Ovary (tissue), 10 donors: ENCODE measurements around the gene PRICKLE4. TPM values are rescaled to one million over a fixed set of nuclear protein-coding genes. Genes with fewer than 3 reads are reported as not detected.
A peak's percentile ranks its signal among the peaks of the same experiment; 100 is the strongest.

Experiments used
- DNase-seq, 5 donors: peaks; one replicate each; pipeline ENCODE4 v3.0.0-alpha.2; 2019 to 2020
- H3K27ac ChIP-seq, 2 donors: fragments of 200-600 bp; one replicate each; pipeline versions ENCODE4 v1.5.1 to v1.8.0; 2019 to 2022
- H3K27me3 ChIP-seq: fragments of 200-600 bp; one replicate; pipeline ENCODE4 v1.8.0; 2022
- H3K36me3 ChIP-seq: fragments of 200-600 bp; sonication (generic); one replicate; pipeline ENCODE4 v1.5.1; 2019
- H3K4me1 ChIP-seq: one replicate; pipeline ENCODE4 v1.8.1; 2013; ENCODE audit warnings: mild to moderate bottlenecking, moderate library complexity; ENCODE audit not compliant: insufficient read depth
- H3K4me3 ChIP-seq: fragments of 200-600 bp; sonication (generic); one replicate; pipeline ENCODE4 v1.5.1; 2017
- H3K9me3 ChIP-seq, 2 donors: fragments of 200-600 bp in 1 of 2; sonication (generic) in 1 of 2; one replicate each; pipeline versions ENCODE4 v1.5.1 to v1.8.1; 2013 to 2019; ENCODE audit warnings: mild to moderate bottlenecking in 1 of 2, moderate library complexity in 1 of 2
- EP300 ChIP-seq: sonication (generic); formaldehyde crosslinking; IDR thresholded peaks from one replicate; pipeline ENCODE4 v1.6.1; 2017; ENCODE audit warnings: antibody characterized with exemption
- POLR2A ChIP-seq: fragments of 450-650 bp; IDR thresholded peaks from one replicate; pipeline ENCODE4 v1.6.1; 2017; ENCODE audit warnings: antibody characterized with exemption, mild to moderate bottlenecking, moderate library complexity
- WGBS, 3 donors: extraction: QIAGEN DNeasy Blood & Tissue Kit in 1 of 3; methylation state at CpG; one replicate each; pipeline versions ENCODE4 v1.1.5 to v1.1.7; 2013 to 2017; 5-methylcytosine and 5-hydroxymethylcytosine counted together
- intact Hi-C, 4 donors: fragments of 100-400 bp; cut with DNase I; formaldehyde crosslinking; loops; one replicate each; pipeline versions ENCODE4 v1.11.0 to v1.15.1; 2022 to 2023
- long read RNA-seq, 3 donors: library from polyadenylated mRNA in 2 of 3; unstranded in 2 of 3; transcript quantifications; one replicate each; pipeline ENCODE4 v2.0.0 and lab custom pipeline, GENCODE V29; 2021 to 2026
- polyA plus RNA-seq, 2 donors: library from polyadenylated mRNA; stranded (reverse); fragments of 200-250 nt in 1 of 2; fragments of 350-450 nt in 1 of 2; fragmentation: Illumina TruSeq in 1 of 2; extraction: RNeasy Lipid Tissue Mini Kit (QIAGEN cat#74804) in 1 of 2; gene quantifications; one replicate each; pipeline ENCODE4 v1.2.3, GENCODE V29; 2013 to 2014
- total RNA-seq, 7 donors: library from RNA; depleted of rRNA in 2 of 7; stranded (reverse); fragments of >200 nt in 2 of 7; fragmentation: NEBNext Ultra II Directional in 3 of 7; extraction: Animal tissue kit (Norgen Biotek cat#: 25700) in 3 of 7; gene quantifications; one replicate each; pipeline versions ENCODE4 v1.1.0 to v1.2.4, GENCODE V29; 2016 to 2023
- TF ChIP-seq, protein P1 (sequence below), 3 donors: fragments of 450-650 bp in 2 of 3; fragments of 200-600 bp in 1 of 3; IDR thresholded peaks; one replicate each; pipeline versions ENCODE4 v1.5.1 to v1.8.0; 2016 to 2022; ENCODE audit warnings: antibody characterized with exemption in 3 of 3, mild to moderate bottlenecking in 1 of 3
- donor health status: DM: no; HTN: no; CAD: no; lungs with moderate emphysema.
- donor health status: DM: no; HTN: no; CAD: no.
- donor health status: Bipolar disorder and iron deficiency.
- donor health status: DM: yes; HTN: yes; CAD: no.
- donor health status: DM: no; HTN: no; CAD: no.
- donor health status: DM: yes; HTN: yes; CAD: no.

The PRICKLE4 gene
- 1 to 10 TPM; 1.6 to 7.3 (median 3.7) TPM for total RNA-seq
- polyA plus RNA-seq, result 1 to 10 TPM; 1.5 to 3.0 TPM
- long read RNA-seq, donor 1, result 0 reads
- long read RNA-seq, donor 2, result 0 reads
- long read RNA-seq, donor 3, result 0 reads

GRCh38 chr6:41780551-41781365 is at the start of gene PRICKLE4:
Gene PRICKLE4, plus strand, starts transcription at chr6:41780782. Its CDS starts 2,692 bp downstream, at chr6:41783474.
- Histone ChIP-seq H3K4me1 (peaks cover 4% of the 10 kb centered on the region), H3K9me3 (no peaks in the 10 kb centered on the region), H3K27ac (peak within 1 kb of the TSS; percentile 26 to 65), H3K4me3 (peak within 1 kb of the TSS; percentile 75), H3K36me3 (no peaks in the 10 kb centered on the region), H3K27me3 (no peaks in the 10 kb centered on the region)
- intact Hi-C loops, result loop anchor here in 2 of 4 donors (5.0 to 10.0 kb wide), 3 partner anchors 144 to 262 kb away; partner anchors contain the start of genes BYSL (in 1 of the 2) and MED20 (in 1 of the 2)
- TF ChIP-seq POLR2A (no peak), EP300 (no peak)
- TF ChIP-seq, protein P1, sequence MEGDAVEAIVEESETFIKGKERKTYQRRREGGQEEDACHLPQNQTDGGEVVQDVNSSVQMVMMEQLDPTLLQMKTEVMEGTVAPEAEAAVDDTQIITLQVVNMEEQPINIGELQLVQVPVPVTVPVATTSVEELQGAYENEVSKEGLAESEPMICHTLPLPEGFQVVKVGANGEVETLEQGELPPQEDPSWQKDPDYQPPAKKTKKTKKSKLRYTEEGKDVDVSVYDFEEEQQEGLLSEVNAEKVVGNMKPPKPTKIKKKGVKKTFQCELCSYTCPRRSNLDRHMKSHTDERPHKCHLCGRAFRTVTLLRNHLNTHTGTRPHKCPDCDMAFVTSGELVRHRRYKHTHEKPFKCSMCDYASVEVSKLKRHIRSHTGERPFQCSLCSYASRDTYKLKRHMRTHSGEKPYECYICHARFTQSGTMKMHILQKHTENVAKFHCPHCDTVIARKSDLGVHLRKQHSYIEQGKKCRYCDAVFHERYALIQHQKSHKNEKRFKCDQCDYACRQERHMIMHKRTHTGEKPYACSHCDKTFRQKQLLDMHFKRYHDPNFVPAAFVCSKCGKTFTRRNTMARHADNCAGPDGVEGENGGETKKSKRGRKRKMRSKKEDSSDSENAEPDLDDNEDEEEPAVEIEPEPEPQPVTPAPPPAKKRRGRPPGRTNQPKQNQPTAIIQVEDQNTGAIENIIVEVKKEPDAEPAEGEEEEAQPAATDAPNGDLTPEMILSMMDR (IDR thresholded peaks at IDR 0.05), result no peak
- peak; percentile 42 to 66 (median 54) for DNase-seq
- WGBS, 3 donors, result 0% methylated on average over 24 to 36 of the region's 36 CpGs

DNA sequence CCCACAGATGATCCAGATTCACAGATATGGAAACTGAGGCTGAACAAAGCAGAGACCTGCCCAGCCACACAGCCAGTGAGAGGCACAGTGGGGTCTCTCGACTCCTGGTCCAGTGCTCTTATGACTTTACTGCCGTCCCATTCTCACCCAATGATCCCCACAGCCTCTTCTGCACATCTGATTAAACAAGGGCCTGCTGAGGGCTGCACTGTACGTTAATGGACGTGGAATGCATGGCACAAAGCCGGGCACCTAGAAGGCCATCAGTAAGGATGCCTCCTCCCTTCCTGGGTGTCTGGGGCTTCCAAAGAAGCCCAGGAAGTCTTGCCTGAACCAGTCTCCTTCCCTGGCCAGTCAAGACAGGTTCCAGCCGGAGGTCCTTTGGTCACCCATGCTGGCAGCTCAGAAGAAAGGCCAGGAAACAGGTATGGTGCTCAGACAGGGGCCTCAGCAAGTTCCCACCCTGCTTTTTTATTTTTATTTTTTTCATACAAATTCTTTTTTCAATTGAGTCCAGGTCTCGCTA is 49.0 kb upstream of the PRICKLE4 start:
- no peak overlapping the region for H3K4me3 ChIP-seq
- no peak overlapping the region for H3K27ac ChIP-seq
- H3K4me1 ChIP-seq, result peaks cover 3% of the 10 kb centered on the region
- intact Hi-C loops, result no loop called here
- TF ChIP-seq, protein P1 (IDR thresholded peaks at IDR 0.05), result no peak
- TF ChIP-seq POLR2A (no peak), EP300 (no peak)
- H3K27me3 ChIP-seq, result no peaks in the 10 kb centered on the region
- DNase-seq, result no peak
- WGBS, 3 donors, result 88 to 92% (median 89%) methylated on average over 7 of the region's 7 CpGs
- no peaks in the 10 kb centered on the region for H3K36me3 ChIP-seq
- no peaks in the 10 kb centered on the region for H3K9me3 ChIP-seq

GRCh38 chr6:41732149-41732548 is 48.4 kb upstream of the PRICKLE4 start:
- no peaks in the 10 kb centered on the region for H3K27me3 ChIP-seq
- peaks cover 3% of the 10 kb centered on the region for H3K4me1 ChIP-seq
- no peak overlapping the region for H3K4me3 ChIP-seq
- no peaks in the 10 kb centered on the region for H3K36me3 ChIP-seq
- intact Hi-C loops, result no loop called here
- DNase-seq, result no peak
- H3K9me3 ChIP-seq, result no peaks in the 10 kb centered on the region
- no peak overlapping the region for H3K27ac ChIP-seq
- no peak for TF ChIP-seq EP300

- Histone ChIP-seq H3K36me3 (no peaks in the 10 kb centered on the region), H3K27ac (no peak overlapping the region), H3K9me3 (no peaks in the 10 kb centered on the region), H3K4me3 (no peak overlapping the region), H3K27me3 (no peaks in the 10 kb centered on the region), H3K4me1 (peaks cover 3% of the 10 kb centered on the region)
- DNase-seq, result peak in 1 of 5 donors; percentile 40
- 77 to 85% (median 79%) methylated on average over 8 of the region's 8 CpGs for WGBS, 3 donors
- intact Hi-C loops, result no loop called here
- TF ChIP-seq, protein P1 (IDR thresholded peaks at IDR 0.05), result no peak
- TF ChIP-seq POLR2A (no peak), EP300 (no peak)
Measured at GRCh38 chr6:41732591-41733359, 47.8 kb upstream of the PRICKLE4 start.
